Dendritic cell treated with granulocyte-macrophage colony-stimulating factor and Interleukin-4, amounts not matched to agents 40 ng/mL and 50 ng/mL, for 4 days (primary cell): Measurements from ENCODE around the gene MBP.

ENCODE experiments used
- H3K27ac Mint-ChIP-seq: one replicate; pipeline ENCODE4 v1.8.0; 2022; ENCODE audit warnings: mild to moderate bottlenecking, mixed read lengths
- H3K27me3 Mint-ChIP-seq: one replicate; pipeline ENCODE4 v1.8.0; 2022; ENCODE audit warnings: mild to moderate bottlenecking, mixed read lengths
- H3K36me3 Mint-ChIP-seq: one replicate; pipeline ENCODE4 v1.8.0; 2022; ENCODE audit warnings: low read depth, mixed read lengths
- H3K4me1 Mint-ChIP-seq: one replicate; pipeline ENCODE4 v1.8.0; 2022; ENCODE audit warnings: low read depth, mixed read lengths
- H3K4me3 Mint-ChIP-seq: one replicate; pipeline ENCODE4 v1.8.0; 2022; ENCODE audit warnings: mild to moderate bottlenecking, moderate library complexity, mixed read lengths
- H3K9me3 Mint-ChIP-seq: one replicate; pipeline ENCODE4 v1.8.0; 2022; ENCODE audit warnings: mixed read lengths
- intact Hi-C: fragments of 100-400 bp; cut with micrococcal nuclease; formaldehyde crosslinking; loops from one replicate; pipeline ENCODE4 v1.15.0; 2022

MBP gene

GRCh38 chr18:77044866-77045664, 87.5 kb downstream of the MBP start:
- intact Hi-C loops = no loop called here
- H3K9me3 Mint-ChIP-seq = no peaks in the 10 kb centered on the region
- no peaks in the 10 kb centered on the region for H3K27me3 Mint-ChIP-seq
- no peak overlapping the region for H3K4me3 Mint-ChIP-seq
- peaks cover 76% of the 10 kb centered on the region for H3K36me3 Mint-ChIP-seq
- no peak overlapping the region for H3K27ac Mint-ChIP-seq
- H3K4me1 Mint-ChIP-seq = peaks cover 10% of the 10 kb centered on the region

- Mint-ChIP-seq H3K4me3 (no peak overlapping the region), H3K9me3 (no peaks in the 10 kb centered on the region), H3K27me3 (no peaks in the 10 kb centered on the region), H3K27ac (peak overlapping the region; percentile 8), H3K4me1 (peaks cover 21% of the 10 kb centered on the region), H3K36me3 (peaks cover 76% of the 10 kb centered on the region)
- intact Hi-C loops = no loop called here
These were observed 88.9 kb downstream of the MBP start for GRCh38 chr18:77043541-77044280.

- H3K4me1 Mint-ChIP-seq = peaks cover 24% of the 10 kb centered on the region
- H3K36me3 Mint-ChIP-seq = peaks cover 70% of the 10 kb centered on the region
- H3K9me3 Mint-ChIP-seq = no peaks in the 10 kb centered on the region
These were observed 90.0 kb downstream of the MBP start for GRCh38 chr18:77042583-77042982.

GRCh38 chr18:77039196-77040130, 93.1 kb downstream of the MBP start:
- no peak overlapping the region for H3K4me3 Mint-ChIP-seq
- H3K27ac Mint-ChIP-seq = peak overlapping the region; percentile 62
- H3K27me3 Mint-ChIP-seq = no peaks in the 10 kb centered on the region
- H3K36me3 Mint-ChIP-seq = peaks cover 60% of the 10 kb centered on the region
- peaks cover 45% of the 10 kb centered on the region for H3K4me1 Mint-ChIP-seq
- H3K9me3 Mint-ChIP-seq = no peaks in the 10 kb centered on the region
- intact Hi-C loops = no loop called here

More at GRCh38 chr18:77042583-77042982, 90.0 kb downstream of the MBP start:
- intact Hi-C loops = no loop called here
- H3K27ac Mint-ChIP-seq = no peak overlapping the region
- no peaks in the 10 kb centered on the region for H3K27me3 Mint-ChIP-seq
- no peak overlapping the region for H3K4me3 Mint-ChIP-seq

- H3K27me3 Mint-ChIP-seq = no peaks in the 10 kb centered on the region
- intact Hi-C loops = no loop called here
- no peaks in the 10 kb centered on the region for H3K9me3 Mint-ChIP-seq
- H3K4me3 Mint-ChIP-seq = no peak overlapping the region
- peaks cover 60% of the 10 kb centered on the region for H3K36me3 Mint-ChIP-seq
- no peak overlapping the region for H3K27ac Mint-ChIP-seq
- H3K4me1 Mint-ChIP-seq = peaks cover 46% of the 10 kb centered on the region
These were observed 94.3 kb downstream of the MBP start for GRCh38 chr18:77038182-77038858.

GRCh38 chr18:77037567-77037966, 95.0 kb downstream of the MBP start:
- Mint-ChIP-seq H3K4me3 (no peak overlapping the region), H3K9me3 (no peaks in the 10 kb centered on the region), H3K36me3 (peaks cover 59% of the 10 kb centered on the region), H3K4me1 (peaks cover 53% of the 10 kb centered on the region), H3K27me3 (no peaks in the 10 kb centered on the region), H3K27ac (no peak overlapping the region)
- intact Hi-C loops = no loop called here

- Mint-ChIP-seq H3K4me3 (no peak overlapping the region), H3K36me3 (peaks cover 60% of the 10 kb centered on the region), H3K27me3 (no peaks in the 10 kb centered on the region), H3K9me3 (no peaks in the 10 kb centered on the region), H3K4me1 (peaks cover 64% of the 10 kb centered on the region), H3K27ac (no peak overlapping the region)
- intact Hi-C loops = no loop called here
These were observed 97.0 kb downstream of the MBP start for GRCh38 chr18:77035380-77036187.

GRCh38 chr18:77033575-77033974, 99.0 kb downstream of the MBP start:
- Mint-ChIP-seq H3K4me3 (no peak overlapping the region), H3K36me3 (peaks cover 73% of the 10 kb centered on the region), H3K27ac (no peak overlapping the region), H3K27me3 (no peaks in the 10 kb centered on the region), H3K4me1 (peaks cover 56% of the 10 kb centered on the region), H3K9me3 (no peaks in the 10 kb centered on the region)
- intact Hi-C loops = no loop called here

- H3K36me3 Mint-ChIP-seq = peaks cover 68% of the 10 kb centered on the region
- H3K4me1 Mint-ChIP-seq = peaks cover 49% of the 10 kb centered on the region
- no peaks in the 10 kb centered on the region for H3K27me3 Mint-ChIP-seq
- H3K27ac Mint-ChIP-seq = peak overlapping the region; percentile 72
- H3K4me3 Mint-ChIP-seq = no peak overlapping the region
- H3K9me3 Mint-ChIP-seq = no peaks in the 10 kb centered on the region
- intact Hi-C loops = no loop called here
These were observed 100.3 kb downstream of the MBP start for GRCh38 chr18:77032181-77032701.

- Mint-ChIP-seq H3K4me1 (peaks cover 46% of the 10 kb centered on the region), H3K4me3 (no peak overlapping the region), H3K9me3 (no peaks in the 10 kb centered on the region), H3K27me3 (no peaks in the 10 kb centered on the region), H3K36me3 (peaks cover 67% of the 10 kb centered on the region), H3K27ac (no peak overlapping the region)
- intact Hi-C loops = no loop called here
These were observed 100.9 kb downstream of the MBP start for GRCh38 chr18:77031662-77032061.

- Mint-ChIP-seq H3K36me3 (peaks cover 73% of the 10 kb centered on the region), H3K9me3 (no peaks in the 10 kb centered on the region), H3K4me3 (no peak overlapping the region), H3K27ac (no peak overlapping the region), H3K27me3 (no peaks in the 10 kb centered on the region), H3K4me1 (peaks cover 40% of the 10 kb centered on the region)
- intact Hi-C loops = no loop called here
These were observed 102.4 kb downstream of the MBP start for GRCh38 chr18:77030201-77030600.

GRCh38 chr18:77025831-77026363, 106.7 kb downstream of the MBP start:
- no peak overlapping the region for H3K27ac Mint-ChIP-seq
- intact Hi-C loops = no loop called here
- H3K36me3 Mint-ChIP-seq = peaks cover 68% of the 10 kb centered on the region

More at GRCh38 chr18:77025831-77026363, 106.7 kb downstream of the MBP start:
- H3K9me3 Mint-ChIP-seq = no peaks in the 10 kb centered on the region
- no peaks in the 10 kb centered on the region for H3K27me3 Mint-ChIP-seq
- peaks cover 32% of the 10 kb centered on the region for H3K4me1 Mint-ChIP-seq
- no peak overlapping the region for H3K4me3 Mint-ChIP-seq
